ENCODE data around the gene ENOX1. TPM values are rescaled to one million over a fixed set of nuclear protein-coding genes. Genes with fewer than 3 reads are reported as not detected.

The ENOX1 gene
- total RNA-seq, 1 donor from 2014 or later: 0.79 TPM

- H3K4me3 ChIP-seq (ENCODE audit: low read depth, low read length): no peak overlapping the region
- DNase-seq (ENCODE audit: low read depth) (no peak), FAIRE-seq (no peak)
- H3K36me3 ChIP-seq (ENCODE audit: control insufficient read depth, insufficient read depth, low read length): no peaks in the 10 kb centered on the region
- H3K27me3 ChIP-seq (ENCODE audit: control insufficient read depth, insufficient read depth, low read length): no peaks in the 10 kb centered on the region
- TF ChIP-seq, protein P1, sequence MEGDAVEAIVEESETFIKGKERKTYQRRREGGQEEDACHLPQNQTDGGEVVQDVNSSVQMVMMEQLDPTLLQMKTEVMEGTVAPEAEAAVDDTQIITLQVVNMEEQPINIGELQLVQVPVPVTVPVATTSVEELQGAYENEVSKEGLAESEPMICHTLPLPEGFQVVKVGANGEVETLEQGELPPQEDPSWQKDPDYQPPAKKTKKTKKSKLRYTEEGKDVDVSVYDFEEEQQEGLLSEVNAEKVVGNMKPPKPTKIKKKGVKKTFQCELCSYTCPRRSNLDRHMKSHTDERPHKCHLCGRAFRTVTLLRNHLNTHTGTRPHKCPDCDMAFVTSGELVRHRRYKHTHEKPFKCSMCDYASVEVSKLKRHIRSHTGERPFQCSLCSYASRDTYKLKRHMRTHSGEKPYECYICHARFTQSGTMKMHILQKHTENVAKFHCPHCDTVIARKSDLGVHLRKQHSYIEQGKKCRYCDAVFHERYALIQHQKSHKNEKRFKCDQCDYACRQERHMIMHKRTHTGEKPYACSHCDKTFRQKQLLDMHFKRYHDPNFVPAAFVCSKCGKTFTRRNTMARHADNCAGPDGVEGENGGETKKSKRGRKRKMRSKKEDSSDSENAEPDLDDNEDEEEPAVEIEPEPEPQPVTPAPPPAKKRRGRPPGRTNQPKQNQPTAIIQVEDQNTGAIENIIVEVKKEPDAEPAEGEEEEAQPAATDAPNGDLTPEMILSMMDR (IDR thresholded peaks at IDR 0.05; ENCODE audit: insufficient read depth, low read length, severe bottlenecking): no peak
These were observed 565.7 kb downstream of the ENOX1 start for GRCh38 chr13:43220873-43221595.

DNA sequence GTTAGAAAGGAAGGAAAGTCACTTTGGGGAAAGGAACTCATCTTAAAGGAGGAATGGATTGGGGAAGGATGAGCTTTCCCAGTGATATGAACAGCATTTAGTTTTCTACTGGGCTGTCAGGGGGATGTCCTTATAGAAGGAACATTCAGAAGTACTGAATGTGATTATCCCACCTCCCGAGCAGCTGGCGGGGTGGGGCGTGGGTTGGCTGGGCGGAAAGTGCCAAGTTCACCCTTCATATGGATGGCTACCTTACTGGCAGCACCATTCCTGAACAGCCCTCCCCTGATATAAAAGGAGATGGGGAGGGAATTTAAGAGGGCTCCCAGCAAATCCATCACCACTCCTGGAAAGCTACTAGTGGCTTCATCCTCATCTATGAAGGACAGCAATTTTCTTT, 572.6 kb downstream of the ENOX1 start:
- Histone ChIP-seq H3K36me3 (ENCODE audit: control insufficient read depth, insufficient read depth, low read length) (no peaks in the 10 kb centered on the region), H3K27me3 (ENCODE audit: control insufficient read depth, insufficient read depth, low read length) (no peaks in the 10 kb centered on the region), H3K4me3 (ENCODE audit: low read depth, low read length) (no peak overlapping the region)
- FAIRE-seq (no peak), DNase-seq (ENCODE audit: low read depth) (no peak)
- TF ChIP-seq, protein P1 (IDR thresholded peaks at IDR 0.05; ENCODE audit: insufficient read depth, low read length, severe bottlenecking): no peak

GRCh38 chr13:43206838-43207237, 579.9 kb downstream of the ENOX1 start:
- no peak overlapping the region for H3K4me3 ChIP-seq (ENCODE audit: low read depth, low read length)
- TF ChIP-seq, protein P1 (IDR thresholded peaks at IDR 0.05; ENCODE audit: insufficient read depth, low read length, severe bottlenecking): no peak
- no peaks in the 10 kb centered on the region for H3K27me3 ChIP-seq (ENCODE audit: control insufficient read depth, insufficient read depth, low read length)
- H3K36me3 ChIP-seq (ENCODE audit: control insufficient read depth, insufficient read depth, low read length): no peaks in the 10 kb centered on the region
- no peak for DNase-seq (ENCODE audit: low read depth)
- no peak for FAIRE-seq

DNA sequence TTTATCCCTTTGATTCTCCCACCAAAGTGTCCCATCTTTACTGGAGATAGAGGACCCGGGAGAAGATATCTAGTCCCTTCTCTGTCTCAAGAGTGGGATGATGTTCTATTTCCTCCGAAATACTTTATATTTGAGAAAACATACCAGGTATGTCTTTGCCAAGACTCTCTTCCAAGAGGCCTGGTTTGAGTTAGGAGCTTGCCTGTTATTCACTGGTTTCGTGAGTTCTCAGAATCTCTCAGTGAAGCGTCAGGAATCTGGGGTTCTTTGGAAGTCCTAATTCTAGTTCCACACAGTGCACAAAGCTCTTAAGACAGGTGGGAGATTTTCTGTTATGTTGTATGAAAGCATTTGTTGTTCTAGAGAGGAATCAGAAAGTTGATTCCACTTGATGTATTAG, 581.4 kb downstream of the ENOX1 start:
- H3K36me3 ChIP-seq (ENCODE audit: control insufficient read depth, insufficient read depth, low read length): no peaks in the 10 kb centered on the region
- H3K27me3 ChIP-seq (ENCODE audit: control insufficient read depth, insufficient read depth, low read length): no peaks in the 10 kb centered on the region
- no peak overlapping the region for H3K4me3 ChIP-seq (ENCODE audit: low read depth, low read length)
- TF ChIP-seq, protein P1 (IDR thresholded peaks at IDR 0.05; ENCODE audit: insufficient read depth, low read length, severe bottlenecking): no peak
- FAIRE-seq: no peak
- DNase-seq (ENCODE audit: low read depth): no peak

DNA sequence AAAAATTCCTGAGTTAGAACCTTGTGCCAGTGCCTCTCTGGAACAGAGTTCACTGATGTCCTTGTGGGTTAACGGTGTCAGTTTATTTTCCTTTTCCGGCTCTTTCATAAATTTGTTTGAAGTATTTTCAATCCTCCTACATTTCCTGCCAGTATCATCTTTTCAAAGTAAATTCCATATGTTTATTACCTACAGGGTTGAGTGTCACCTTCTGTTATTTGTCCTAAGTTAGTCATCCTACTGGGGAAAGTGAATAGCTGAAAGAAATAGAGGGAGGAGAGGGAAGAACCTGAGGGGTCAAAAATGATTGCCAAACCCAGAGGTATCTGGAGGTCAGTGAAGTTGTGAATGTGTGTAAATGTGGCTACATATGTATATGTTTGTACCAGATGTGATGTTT, 582.2 kb downstream of the ENOX1 start:
- DNase-seq (ENCODE audit: low read depth) (no peak), FAIRE-seq (no peak)
- Histone ChIP-seq H3K4me3 (ENCODE audit: low read depth, low read length) (no peak overlapping the region), H3K27me3 (ENCODE audit: control insufficient read depth, insufficient read depth, low read length) (no peaks in the 10 kb centered on the region), H3K36me3 (ENCODE audit: control insufficient read depth, insufficient read depth, low read length) (no peaks in the 10 kb centered on the region)
- TF ChIP-seq, protein P1 (IDR thresholded peaks at IDR 0.05; ENCODE audit: insufficient read depth, low read length, severe bottlenecking): no peak

DNA sequence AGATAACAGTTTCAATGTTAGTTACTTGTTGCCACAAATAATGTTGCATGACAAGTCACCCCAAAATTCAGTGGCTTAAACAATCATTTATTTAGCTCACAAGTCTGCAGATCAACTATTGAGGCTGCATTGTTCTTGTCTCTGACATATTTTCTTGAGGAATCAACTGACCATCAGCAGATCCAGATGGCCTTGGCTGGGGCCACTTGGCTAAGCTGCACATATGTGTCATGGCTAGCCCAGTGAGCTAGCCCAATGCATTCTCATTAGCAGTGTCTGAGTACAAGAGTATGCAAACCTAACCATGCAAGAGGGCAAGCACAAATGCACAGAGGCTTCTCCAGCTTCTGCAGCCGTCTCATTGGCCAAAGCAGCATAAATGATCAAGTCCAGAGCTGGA, 583.0 kb downstream of the ENOX1 start:
- no peaks in the 10 kb centered on the region for H3K27me3 ChIP-seq (ENCODE audit: control insufficient read depth, insufficient read depth, low read length)
- no peak overlapping the region for H3K4me3 ChIP-seq (ENCODE audit: low read depth, low read length)
- no peak for FAIRE-seq
- TF ChIP-seq, protein P1 (IDR thresholded peaks at IDR 0.05; ENCODE audit: insufficient read depth, low read length, severe bottlenecking): no peak
- DNase-seq (ENCODE audit: low read depth): no peak
- no peaks in the 10 kb centered on the region for H3K36me3 ChIP-seq (ENCODE audit: control insufficient read depth, insufficient read depth, low read length)

Data from bronchial epithelial cell (primary cell).